GM18517 (cell line): ENCODE measurements around the gene ATP2B2.

Experiments used
- ATAC-seq: cut with Tn5 transposase; IDR thresholded peaks from one replicate; pipeline ENCODE4 v1.9.1; 2021; ENCODE audit warnings: mild to moderate bottlenecking, moderate library complexity; ENCODE audit not compliant: unreplicated experiment

ATP2B2 gene

GRCh38 chr3:10405816-10406215 lies 99.6 kb downstream of the ATP2B2 start:
- ATAC-seq = no peak

- no peak for ATAC-seq
Observed at GRCh38 chr3:10404876-10405275, 100.5 kb downstream of the ATP2B2 start.

GRCh38 chr3:10404377-10404776 lies 101.0 kb downstream of the ATP2B2 start:
- no peak for ATAC-seq

GRCh38 chr3:10401990-10402761 lies 103.2 kb downstream of the ATP2B2 start:
- ATAC-seq = no peak

- no peak for ATAC-seq
Observed at GRCh38 chr3:10400749-10401495, 104.5 kb downstream of the ATP2B2 start.

- no peak for ATAC-seq
Observed at GRCh38 chr3:10400050-10400748, 105.2 kb downstream of the ATP2B2 start.

GRCh38 chr3:10399634-10400033 lies 105.8 kb downstream of the ATP2B2 start:
- no peak for ATAC-seq

- no peak for ATAC-seq
Observed at GRCh38 chr3:10398341-10398740, 107.0 kb downstream of the ATP2B2 start.

GRCh38 chr3:10397879-10398278 lies 107.5 kb downstream of the ATP2B2 start:
- no peak for ATAC-seq

GRCh38 chr3:10396931-10397330 lies 108.5 kb downstream of the ATP2B2 start:
- ATAC-seq = no peak

- no peak for ATAC-seq
Observed at GRCh38 chr3:10396083-10396482, 109.3 kb downstream of the ATP2B2 start.

GRCh38 chr3:10395671-10396070 lies 109.7 kb downstream of the ATP2B2 start:
- ATAC-seq = no peak

- ATAC-seq = no peak
Observed at GRCh38 chr3:10395196-10395595, 110.2 kb downstream of the ATP2B2 start.

GRCh38 chr3:10394491-10395025 lies 110.8 kb downstream of the ATP2B2 start:
- ATAC-seq = no peak

GRCh38 chr3:10393514-10393913 lies 111.9 kb downstream of the ATP2B2 start:
- no peak for ATAC-seq

- no peak for ATAC-seq
Observed at GRCh38 chr3:10392906-10393461, 112.4 kb downstream of the ATP2B2 start.

GRCh38 chr3:10392244-10392643 lies 113.1 kb downstream of the ATP2B2 start:
- no peak for ATAC-seq

- no peak for ATAC-seq
Observed at GRCh38 chr3:10391391-10391790, 114.0 kb downstream of the ATP2B2 start.

GRCh38 chr3:10390641-10391373 lies 114.6 kb downstream of the ATP2B2 start:
- no peak for ATAC-seq

- ATAC-seq = peak; percentile 85
Observed at GRCh38 chr3:10389995-10390394, 115.4 kb downstream of the ATP2B2 start.
